Measurements from ENCODE around the gene PIK3CG. TPM values are rescaled to one million over a fixed set of nuclear protein-coding genes. Genes with fewer than 3 reads are reported as not detected.

Gene PIK3CG
- polyA plus RNA-seq, 3 donors: 17.9 to 31.2 (median 20.7) TPM

GRCh38 chr7:106863274-106863997 is 1.6 kb upstream of the PIK3CG start:
- TF ChIP-seq CTCF (IDR thresholded peaks at IDR 0.05): no peak
- Histone ChIP-seq H3K36me3 (replicated peaks in 1 of 2; ENCODE audit: control insufficient read depth in 1 of 2, insufficient read depth in 2 of 2, low read length in 2 of 2) (peaks cover 10 to 13% of the 10 kb centered on the region in 2 donors), H3K4me1 (ENCODE audit: control insufficient read depth in 1 of 2, insufficient read depth in 2 of 2, low read length in 2 of 2) (peaks cover 57 to 79% of the 10 kb centered on the region in 2 donors), H2AFZ (ENCODE audit: insufficient read depth, low read depth, low read length, poor library complexity, severe bottlenecking) (no peak overlapping the region), H3K4me3 (replicated peaks in 1 of 3; ENCODE audit: low read depth in 2 of 3, low read length in 3 of 3) (peak overlapping the region in 1 of 3 experiments; percentile 92), H3K27ac (ENCODE audit: low read depth in 1 of 2, low read length in 2 of 2) (peak overlapping the region; percentile 2 to 91), H3K4me2 (replicated peaks; ENCODE audit: extremely low read depth, low read length, poor library complexity, severe bottlenecking) (peak overlapping the region; percentile 89), H4K20me1 (ENCODE audit: insufficient read depth, low read length) (no peaks in the 10 kb centered on the region), H3K27me3 (ENCODE audit: control insufficient read depth in 2 of 2, insufficient read depth in 2 of 2, low read length in 2 of 2) (no peaks in the 10 kb centered on the region), H3K79me2 (ENCODE audit: insufficient read depth, low read length) (peaks cover 41% of the 10 kb centered on the region), H3K9me3 (replicated peaks in 1 of 2; ENCODE audit: control insufficient read depth in 1 of 2, insufficient read depth in 1 of 2, low read length in 2 of 2) (peaks cover 0 to 9% of the 10 kb centered on the region in 2 donors), H3K9ac (ENCODE audit: insufficient read depth, low read length, poor library complexity, severe bottlenecking) (no peak overlapping the region)
- Mint-ChIP-seq H3K4me3 (peak overlapping the region; percentile 6 to 43), H3K4me1 (peaks cover 72% of the 10 kb centered on the region), H3K27ac (peak overlapping the region; percentile 68 to 97 (median 84)), H3K9me3 (peaks cover 4 to 12% (median 8%) of the 10 kb centered on the region in 7 donors), H3K27me3 (ENCODE audit: low read depth in 3 of 3) (no peaks in the 10 kb centered on the region), H3K36me3 (peaks cover 18 to 21% of the 10 kb centered on the region in 2 donors)
- intact Hi-C loops (cut with micrococcal nuclease): loop anchor here (10.0 kb wide), 3 partner anchors 209 to 309 kb away; partner anchors contain the start of gene HBP1 (in 1 of the 2)
- no peak for DNase-seq
- WGBS (ENCODE audit: insufficient coverage): no CpG with 5 or more reads among the region's 3 CpGs

- WGBS (ENCODE audit: insufficient coverage): no CpG with 5 or more reads among the region's 2 CpGs
- H3K4me1 Mint-ChIP-seq: peaks cover 72% of the 10 kb centered on the region
- H3K4me3 ChIP-seq (replicated peaks in 1 of 3; ENCODE audit: low read depth in 2 of 3, low read length in 3 of 3): peak overlapping the region in 2 of 3 experiments; percentile 92 to 100
- peak overlapping the region; percentile 91 to 97 (median 94) for H3K27ac Mint-ChIP-seq
- peaks cover 25 to 27% of the 10 kb centered on the region in 2 donors for H3K36me3 Mint-ChIP-seq
- H3K9me3 Mint-ChIP-seq: peaks cover 0 to 10% (median 0%) of the 10 kb centered on the region in 7 donors
- no peak overlapping the region for H2AFZ ChIP-seq (ENCODE audit: insufficient read depth, low read depth, low read length, poor library complexity, severe bottlenecking)
- TF ChIP-seq CTCF (IDR thresholded peaks at IDR 0.05): no peak
- no peaks in the 10 kb centered on the region for H3K9me3 ChIP-seq (replicated peaks in 1 of 2; ENCODE audit: control insufficient read depth in 1 of 2, insufficient read depth in 1 of 2, low read length in 2 of 2)
- H3K27ac ChIP-seq (ENCODE audit: low read depth in 1 of 2, low read length in 2 of 2): peak overlapping the region in 1 of 2 donors; percentile 91
- peak overlapping the region; percentile 89 for H3K4me2 ChIP-seq (replicated peaks; ENCODE audit: extremely low read depth, low read length, poor library complexity, severe bottlenecking)
- peaks cover 57 to 79% of the 10 kb centered on the region in 2 donors for H3K4me1 ChIP-seq (ENCODE audit: control insufficient read depth in 1 of 2, insufficient read depth in 2 of 2, low read length in 2 of 2)
- H3K36me3 ChIP-seq (replicated peaks in 1 of 2; ENCODE audit: control insufficient read depth in 1 of 2, insufficient read depth in 2 of 2, low read length in 2 of 2): peaks cover 21 to 24% of the 10 kb centered on the region in 2 donors
- H4K20me1 ChIP-seq (ENCODE audit: insufficient read depth, low read length): no peaks in the 10 kb centered on the region
- peak overlapping the region; percentile 85 to 96 for H3K4me3 Mint-ChIP-seq
- DNase-seq: no peak
- H3K9ac ChIP-seq (ENCODE audit: insufficient read depth, low read length, poor library complexity, severe bottlenecking): peak overlapping the region; percentile 58
- no peaks in the 10 kb centered on the region for H3K27me3 Mint-ChIP-seq (ENCODE audit: low read depth in 3 of 3)
- peaks cover 51% of the 10 kb centered on the region for H3K79me2 ChIP-seq (ENCODE audit: insufficient read depth, low read length)
- H3K27me3 ChIP-seq (ENCODE audit: control insufficient read depth in 2 of 2, insufficient read depth in 2 of 2, low read length in 2 of 2): no peaks in the 10 kb centered on the region
- intact Hi-C loops (cut with micrococcal nuclease): loop anchor here (10.0 kb wide), 3 partner anchors 210 to 310 kb away; partner anchors contain the start of gene HBP1 (in 1 of the 2)
Observed at GRCh38 chr7:106864298-106865081, 592 bp upstream of the PIK3CG start.

All from CD14-positive monocyte (primary cell).